CD14-positive monocyte (primary cell): ENCODE measurements around the gene FOXP4. TPM values are rescaled to one million over a fixed set of nuclear protein-coding genes. Genes with fewer than 3 reads are reported as not detected.

ENCODE experiments used
- DNase-seq, 3 donors: peaks; one replicate each; pipeline ENCODE4 v3.0.0-alpha.2; 2011 to 2022
- H2AFZ ChIP-seq: 2 replicates; pipeline ENCODE4 v1.6.0; 2012; ENCODE audit warnings: mild to moderate bottlenecking, low read depth, low read length, inconsistent platforms; ENCODE audit not compliant: insufficient read depth, poor library complexity, severe bottlenecking
- H3K27ac ChIP-seq, 2 donors: 1 replicate in 1 of 2; 2 replicates in 1 of 2; pipeline ENCODE4 v1.5.1; 2012 to 2013; ENCODE audit warnings: low read length in 2 of 2, control low read depth in 1 of 2, inconsistent platforms in 1 of 2, low read depth in 1 of 2, mild to moderate bottlenecking in 1 of 2
- H3K27me3 ChIP-seq, 2 donors: one replicate each; pipeline versions ENCODE4 v1.6.0 to v1.6.1; 2011 to 2013; ENCODE audit warnings: low read length in 2 of 2; ENCODE audit not compliant: control insufficient read depth in 2 of 2, insufficient read depth in 2 of 2
- H3K36me3 ChIP-seq, 2 donors: replicated peaks in 1 of 2; 1 replicate in 1 of 2; 2 replicates in 1 of 2; pipeline versions ENCODE4 v1.5.1 to v1.6.1; 2012 to 2013; ENCODE audit warnings: low read length in 2 of 2, control low read depth in 1 of 2, inconsistent platforms in 1 of 2, mild to moderate bottlenecking in 1 of 2; ENCODE audit not compliant: insufficient read depth in 2 of 2, control insufficient read depth in 1 of 2
- H3K4me1 ChIP-seq, 2 donors: 1 replicate in 1 of 2; 2 replicates in 1 of 2; pipeline versions ENCODE4 v1.5.1 to v1.6.1; 2012 to 2013; ENCODE audit warnings: low read length in 2 of 2, control low read depth in 1 of 2, inconsistent platforms in 1 of 2, mild to moderate bottlenecking in 1 of 2, moderate library complexity in 1 of 2; ENCODE audit not compliant: insufficient read depth in 2 of 2, control insufficient read depth in 1 of 2
- H3K4me2 ChIP-seq: replicated peaks from 2 replicates; pipeline ENCODE3; 2012; ENCODE audit warnings: low read length, moderate library complexity, mild to moderate bottlenecking; ENCODE audit not compliant: poor library complexity, severe bottlenecking; ENCODE audit errors: extremely low read depth
- H3K4me3 ChIP-seq, 3 experiments: fragments of 200-600 bp in 1 of 3; sonication (generic) in 1 of 3; replicated peaks in 1 of 3; 1 replicate in 2 of 3; 2 replicates in 1 of 3; pipeline ENCODE4 v1.5.1; 2011 to 2013; ENCODE audit warnings: low read length in 3 of 3, mild to moderate bottlenecking in 3 of 3, control low read depth in 2 of 3, low read depth in 2 of 3, inconsistent platforms in 1 of 3, moderate library complexity in 1 of 3
- H3K79me2 ChIP-seq: 2 replicates; pipeline ENCODE4 v1.6.0; 2012; ENCODE audit warnings: mild to moderate bottlenecking, control low read depth, inconsistent platforms, low read length, moderate library complexity; ENCODE audit not compliant: insufficient read depth
- H3K9ac ChIP-seq: 2 replicates; pipeline ENCODE4 v1.6.0; 2017; ENCODE audit warnings: low read length, mild to moderate bottlenecking; ENCODE audit not compliant: insufficient read depth, poor library complexity, severe bottlenecking
- H3K9me3 ChIP-seq, 2 donors: replicated peaks in 1 of 2; 1 replicate in 1 of 2; 2 replicates in 1 of 2; pipeline versions ENCODE4 v1.5.1 to v1.6.1; 2012 to 2013; ENCODE audit warnings: low read length in 2 of 2, control low read depth in 1 of 2; ENCODE audit not compliant: control insufficient read depth in 1 of 2, insufficient read depth in 1 of 2
- H4K20me1 ChIP-seq: 2 replicates; pipeline ENCODE4 v1.6.0; 2012; ENCODE audit warnings: mild to moderate bottlenecking, low read length, control low read depth, moderate library complexity; ENCODE audit not compliant: insufficient read depth
- H3K27ac Mint-ChIP-seq, 7 donors: one replicate each; pipeline ENCODE4 v1.8.0; 2020; ENCODE audit warnings: mild to moderate bottlenecking in 7 of 7, mixed read lengths in 7 of 7, moderate library complexity in 6 of 7, inconsistent platforms in 2 of 7
- H3K27me3 Mint-ChIP-seq, 3 donors: one replicate each; pipeline ENCODE4 v1.8.0; 2021 to 2022; ENCODE audit warnings: low read depth in 3 of 3, mild to moderate bottlenecking in 3 of 3, mixed read lengths in 3 of 3, moderate library complexity in 3 of 3, inconsistent platforms in 1 of 3
- H3K36me3 Mint-ChIP-seq, 2 donors: one replicate each; pipeline ENCODE4 v1.8.0; 2020; ENCODE audit warnings: mixed read lengths in 2 of 2, inconsistent platforms in 1 of 2, mild to moderate bottlenecking in 1 of 2
- H3K4me1 Mint-ChIP-seq: one replicate; pipeline ENCODE4 v1.8.0; 2020; ENCODE audit warnings: mild to moderate bottlenecking, mixed read lengths
- H3K4me3 Mint-ChIP-seq, 2 donors: one replicate each; pipeline ENCODE4 v1.8.0; 2020; ENCODE audit warnings: mild to moderate bottlenecking in 2 of 2, mixed read lengths in 2 of 2, moderate library complexity in 1 of 2
- H3K9me3 Mint-ChIP-seq, 7 donors: one replicate each; pipeline ENCODE4 v1.8.0; 2020 to 2022; ENCODE audit warnings: mixed read lengths in 7 of 7, mild to moderate bottlenecking in 6 of 7, moderate library complexity in 6 of 7, inconsistent platforms in 2 of 7
- CTCF ChIP-seq: fragments of 200-600 bp; IDR thresholded peaks from one replicate; pipeline ENCODE4 v1.8.0; 2022; ENCODE audit warnings: antibody characterized with exemption, mild to moderate bottlenecking
- WGBS: methylation state at CpG from one replicate; pipeline ENCODE4 v1.1.5; 2013; ENCODE audit warnings: missing lambda C conversion rate; ENCODE audit not compliant: insufficient coverage; 5-methylcytosine and 5-hydroxymethylcytosine counted together
- intact Hi-C, 2 donors: fragments of 100-400 bp; cut with micrococcal nuclease; formaldehyde crosslinking; loops; one replicate each; pipeline versions ENCODE4 v1.15.0 to v1.15.1; 2023
- polyA plus RNA-seq, 3 donors: library from polyadenylated mRNA; depleted of rRNA in 1 of 3; unstranded in 2 of 3; stranded (reverse) in 1 of 3; fragments of 300-500 nt in 2 of 3; fragments of >200 nt in 1 of 3; fragmentation: Illumina TruSeq in 2 of 3; gene quantifications; 1 replicate in 2 of 3; 2 replicates in 1 of 3; pipeline ENCODE4 v1.2.3, GENCODE V29; 2012 to 2021

The FOXP4 gene
- polyA plus RNA-seq, 3 donors: 0.62 to 7.6 (median 0.65) TPM

DNA sequence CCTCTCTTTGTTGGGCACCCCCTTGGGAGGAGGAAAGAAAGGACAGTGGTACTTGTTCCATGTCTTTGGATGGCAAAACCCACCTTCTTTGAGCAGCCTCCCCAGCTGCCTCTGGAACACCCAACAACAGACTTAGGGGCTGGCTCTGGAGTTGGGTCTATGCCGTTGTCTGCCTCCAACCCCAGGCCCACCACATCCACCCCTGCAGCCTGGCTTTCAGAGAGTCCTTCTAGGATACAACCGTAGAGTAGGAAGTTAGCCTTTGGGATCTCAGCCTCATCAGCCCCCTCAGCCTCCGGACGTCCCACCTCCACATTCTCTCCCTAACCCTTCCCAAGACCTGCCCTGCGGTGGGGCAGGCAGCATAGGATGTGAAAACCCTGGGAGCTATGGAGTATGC is 36.4 kb downstream of the FOXP4 start:
- H3K27ac Mint-ChIP-seq: peak overlapping the region in 1 of 7 donors; percentile 64
- no peaks in the 10 kb centered on the region for H3K79me2 ChIP-seq
- peaks cover 13% of the 10 kb centered on the region for H3K4me1 Mint-ChIP-seq
- H3K27me3 Mint-ChIP-seq: peaks cover 0 to 3% (median 0%) of the 10 kb centered on the region in 3 donors
- 100% methylated on average over 1 of the region's 5 CpGs for WGBS
- DNase-seq: no peak
- H3K9ac ChIP-seq: no peak overlapping the region
- peaks cover 0 to 2% (median 0%) of the 10 kb centered on the region in 7 donors for H3K9me3 Mint-ChIP-seq
- no peaks in the 10 kb centered on the region for H3K27me3 ChIP-seq
- no peaks in the 10 kb centered on the region for H4K20me1 ChIP-seq
- intact Hi-C loops: no loop called here
- no peak overlapping the region for H3K4me2 ChIP-seq
- H3K4me3 Mint-ChIP-seq: no peak overlapping the region
- no peaks in the 10 kb centered on the region for H3K9me3 ChIP-seq
- peaks cover 13 to 37% of the 10 kb centered on the region in 2 donors for H3K36me3 ChIP-seq
- no peak overlapping the region for H3K27ac ChIP-seq
- no peak overlapping the region for H3K4me3 ChIP-seq
- H2AFZ ChIP-seq: no peak overlapping the region
- peaks cover 53 to 54% of the 10 kb centered on the region in 2 donors for H3K36me3 Mint-ChIP-seq
- H3K4me1 ChIP-seq: no peaks in the 10 kb centered on the region
- TF ChIP-seq CTCF: no peak

DNA sequence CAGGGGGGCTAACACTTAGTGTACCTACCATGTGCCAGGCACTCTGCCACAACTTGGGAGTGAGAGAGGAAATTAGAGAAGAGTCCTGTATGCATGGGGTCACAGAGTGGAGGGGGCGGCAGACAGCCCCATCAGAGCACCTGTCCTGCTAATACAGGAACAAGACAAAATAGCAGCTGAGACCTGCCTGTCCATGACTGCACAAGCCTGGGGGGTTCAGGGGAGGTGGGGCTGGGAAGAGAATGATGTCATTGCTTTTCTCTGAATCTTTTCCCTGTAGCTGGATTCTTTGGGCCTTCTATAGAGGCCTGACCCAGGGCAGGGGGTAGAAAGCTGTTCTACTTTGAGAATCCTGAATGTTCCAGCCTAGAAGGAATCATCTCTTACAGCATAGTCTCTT is 37.4 kb downstream of the FOXP4 start:
- H3K79me2 ChIP-seq: no peaks in the 10 kb centered on the region
- H4K20me1 ChIP-seq: no peaks in the 10 kb centered on the region
- H3K4me3 Mint-ChIP-seq: no peak overlapping the region
- intact Hi-C loops: no loop called here
- no peaks in the 10 kb centered on the region for H3K27me3 ChIP-seq
- H3K27ac Mint-ChIP-seq: peak overlapping the region in 1 of 7 donors; percentile 60
- H3K27me3 Mint-ChIP-seq: peaks cover 0 to 3% (median 0%) of the 10 kb centered on the region in 3 donors
- H3K4me1 Mint-ChIP-seq: peaks cover 6% of the 10 kb centered on the region
- no peak overlapping the region for H3K4me2 ChIP-seq
- H2AFZ ChIP-seq: no peak overlapping the region
- H3K4me1 ChIP-seq: no peaks in the 10 kb centered on the region
- H3K36me3 Mint-ChIP-seq: peaks cover 51 to 54% of the 10 kb centered on the region in 2 donors
- DNase-seq: no peak
- H3K9me3 Mint-ChIP-seq: peaks cover 0 to 2% (median 0%) of the 10 kb centered on the region in 7 donors
- WGBS: 86% methylated on average over 1 of the region's 1 CpG
- no peaks in the 10 kb centered on the region for H3K9me3 ChIP-seq
- H3K9ac ChIP-seq: no peak overlapping the region
- no peak for TF ChIP-seq CTCF
- no peak overlapping the region for H3K4me3 ChIP-seq
- H3K27ac ChIP-seq: no peak overlapping the region
- peaks cover 14 to 43% of the 10 kb centered on the region in 2 donors for H3K36me3 ChIP-seq
